Upper lobe of left lung (tissue), 4 donors: ENCODE data around the gene TAF4.

ENCODE experiments used
- CTCF ChIP-seq, 6 experiments: fragments of 450-650 bp in 4 of 6; fragments of 200-600 bp in 2 of 6; sonication (generic) in 2 of 6; IDR thresholded peaks; one replicate each; pipeline ENCODE4 v1.5.1; 2016 to 2019; ENCODE audit warnings: antibody characterized with exemption in 6 of 6
- EP300 ChIP-seq, 4 donors: sonication (generic); formaldehyde crosslinking; IDR thresholded peaks; one replicate each; pipeline ENCODE4 v1.5.1; 2017; ENCODE audit warnings: antibody characterized with exemption in 4 of 4, control low read depth in 2 of 4
- POLR2A ChIP-seq, 4 donors: fragments of 450-650 bp; IDR thresholded peaks; one replicate each; pipeline ENCODE4 v1.5.1; 2016 to 2017; ENCODE audit warnings: antibody characterized with exemption in 4 of 4, mild to moderate bottlenecking in 2 of 4
- POLR2AphosphoS5 ChIP-seq, 2 donors: sonication (generic); formaldehyde crosslinking; IDR thresholded peaks; one replicate each; pipeline ENCODE4 v1.5.1; 2017; ENCODE audit warnings: antibody characterized with exemption in 2 of 2

- TF ChIP-seq CTCF (IDR thresholded peaks at IDR 0.05) (no peak), POLR2A (IDR thresholded peaks at IDR 0.05) (peak in 1 of 4 donors; percentile 4), POLR2AphosphoS5 (IDR thresholded peaks at IDR 0.05) (no peak), EP300 (IDR thresholded peaks at IDR 0.05) (no peak)
These were observed 1.5 kb downstream of the TAF4 start for GRCh38 chr20:62063981-62064769.
